ENCODE data around the gene FLNA.

GRCh38 chrX:154404625-154405192, 30.3 kb upstream of the FLNA start:
- TF ChIP-seq CTCF (IDR thresholded peaks at IDR 0.05 in 2 of 3, conservative IDR thresholded peaks at IDR 0.05 in 1 of 3; ENCODE audit: control insufficient read depth in 2 of 3, extremely low read depth in 1 of 3, insufficient read depth in 1 of 3, low read depth in 3 of 3, low read length in 3 of 3) (no peak), POLR2A (IDR thresholded peaks at IDR 0.05; ENCODE audit: low read depth, low read length) (no peak), ESRRA (IDR thresholded peaks at IDR 0.05; ENCODE audit: low read length) (no peak), EP300 (IDR thresholded peaks at IDR 0.05; ENCODE audit: borderline replicate concordance in 1 of 2, control insufficient read depth in 1 of 2, low read depth in 2 of 2, low read length in 2 of 2) (no peak), CEBPZ (IDR thresholded peaks at IDR 0.05; ENCODE audit: low read depth, low read length) (no peak), MEF2A (IDR thresholded peaks at IDR 0.05; ENCODE audit: insufficient read depth, low read depth, low read length) (no peak), TCF7 (IDR thresholded peaks at IDR 0.05; ENCODE audit: borderline replicate concordance) (no peak), RAD51 (IDR thresholded peaks at IDR 0.05) (no peak), SMC3 (IDR thresholded peaks at IDR 0.05; ENCODE audit: borderline replicate concordance, low read length) (no peak), ETV6 (conservative IDR thresholded peaks at IDR 0.05 in 1 of 2, IDR thresholded peaks at IDR 0.05 in 1 of 2; ENCODE audit: borderline replicate concordance in 1 of 2, low read depth in 1 of 2) (no peak), E2F4 (IDR thresholded peaks at IDR 0.05; ENCODE audit: low read depth, low read length) (no peak), ZNF274 (IDR thresholded peaks at IDR 0.05; ENCODE audit: insufficient read depth, insufficient read length) (no peak), USF2 (IDR thresholded peaks at IDR 0.05; ENCODE audit: borderline replicate concordance, low read depth, low read length) (no peak), SP1 (IDR thresholded peaks at IDR 0.05; ENCODE audit: low read depth, low read length) (no peak)

Measured in GM12878 (cell line).